Dermis microvascular lymphatic vessel endothelial cell (primary cell): ENCODE results near the gene LIMS3. TPM values are rescaled to one million over a fixed set of nuclear protein-coding genes. Genes with fewer than 3 reads are reported as not detected.
"Not testable (repeated sequence)": the region's sequence is repeated elsewhere in the genome, so short reads cannot be mapped to it uniquely, and the experiment has no call there.

Experiments used
- DNase-seq, 2 donors: peaks; one replicate each; pipeline versions ENCODE4 v3.0.0 to v3.0.0-alpha.2; 2010; ENCODE audit warnings: low read depth in 2 of 2
- total RNA-seq: library from RNA; depleted of rRNA; stranded (reverse); fragments of >200 nt; gene quantifications from 2 replicates; pipeline ENCODE4 v1.2.1, GENCODE V29; 2014

Gene LIMS3
- total RNA-seq = 7.8 and 17.2 TPM in 2 replicates

- DNase-seq = not testable (repeated sequence)
Measured at GRCh38 chr2:109898462-109899336, at the start of gene LIMS3. Gene LIMS3 (plus strand): TSS chr2:109898688. CDS start chr2:109898729, 41 bp downstream.

GRCh38 chr2:109871129-109871751 lies 27.2 kb upstream of the LIMS3 start:
- not testable (repeated sequence) for DNase-seq

GRCh38 chr2:109876625-109877024 lies 21.9 kb upstream of the LIMS3 start:
- not testable (repeated sequence) for DNase-seq

GRCh38 chr2:109882112-109882511 lies 16.4 kb upstream of the LIMS3 start:
- DNase-seq = not testable (repeated sequence)

- DNase-seq = not testable (repeated sequence)
Measured at GRCh38 chr2:109888414-109888813, 10.1 kb upstream of the LIMS3 start.

- not testable (repeated sequence) for DNase-seq
Measured at GRCh38 chr2:109889909-109890308, 8.6 kb upstream of the LIMS3 start.

GRCh38 chr2:109891024-109891423 lies 7.5 kb upstream of the LIMS3 start:
- DNase-seq = not testable (repeated sequence)

- not testable (repeated sequence) for DNase-seq
Measured at GRCh38 chr2:109893736-109894135, 4.8 kb upstream of the LIMS3 start.

- not testable (repeated sequence) for DNase-seq
Measured at GRCh38 chr2:109894141-109894540, 4.3 kb upstream of the LIMS3 start.

- not testable (repeated sequence) for DNase-seq
Measured at GRCh38 chr2:109895090-109895869, 3.2 kb upstream of the LIMS3 start.

- not testable (repeated sequence) for DNase-seq
Measured at GRCh38 chr2:109896212-109896611, 2.3 kb upstream of the LIMS3 start.

GRCh38 chr2:109897769-109898461 lies 573 bp upstream of the LIMS3 start:
- DNase-seq = not testable (repeated sequence)

GRCh38 chr2:109905796-109906195 lies 7.3 kb downstream of the LIMS3 start:
- not testable (repeated sequence) for DNase-seq

GRCh38 chr2:109908626-109909025 lies 10.1 kb downstream of the LIMS3 start:
- not testable (repeated sequence) for DNase-seq

GRCh38 chr2:109910789-109911188 lies 12.3 kb downstream of the LIMS3 start:
- not testable (repeated sequence) for DNase-seq

- not testable (repeated sequence) for DNase-seq
Measured at GRCh38 chr2:109913911-109914310, 15.4 kb downstream of the LIMS3 start.

GRCh38 chr2:109914552-109914951 lies 16.1 kb downstream of the LIMS3 start:
- DNase-seq = not testable (repeated sequence)

- not testable (repeated sequence) for DNase-seq
Measured at GRCh38 chr2:109915830-109916229, 17.3 kb downstream of the LIMS3 start.

GRCh38 chr2:109920162-109920561 lies 21.7 kb downstream of the LIMS3 start:
- DNase-seq = not testable (repeated sequence)

GRCh38 chr2:109921543-109922384 lies 23.3 kb downstream of the LIMS3 start:
- not testable (repeated sequence) for DNase-seq
